Gastrocnemius medialis (tissue), 4 donors: ENCODE results near the gene PRKCZ.
"Not testable (repeated sequence)": the region's sequence is repeated elsewhere in the genome, so short reads cannot be mapped to it uniquely, and the experiment has no call there.

Experiments
- CTCF ChIP-seq, 5 experiments: fragments of 450-650 bp in 3 of 5; fragments of 200-600 bp in 2 of 5; sonication (generic) in 2 of 5; IDR thresholded peaks in 4 of 5; conservative IDR thresholded peaks in 1 of 5; 1 replicate in 4 of 5; 2 replicates in 1 of 5; pipeline ENCODE4 v1.5.1; 2016 to 2019; ENCODE audit warnings: antibody characterized with exemption in 5 of 5, mild to moderate bottlenecking in 3 of 5, moderate library complexity in 3 of 5
- POLR2A ChIP-seq, 2 donors: fragments of 450-650 bp; IDR thresholded peaks; one replicate each; pipeline ENCODE4 v1.6.1; 2017; ENCODE audit warnings: antibody characterized with exemption in 2 of 2, mild to moderate bottlenecking in 2 of 2, moderate library complexity in 2 of 2

- TF ChIP-seq CTCF (IDR thresholded peaks at IDR 0.05 in 4 of 5, conservative IDR thresholded peaks at IDR 0.05 in 1 of 5); POLR2A (IDR thresholded peaks at IDR 0.05): not testable (repeated sequence)
Observed at GRCh38 chr1:2139156-2139555, 88.9 kb downstream of the PRKCZ start.
